GM12873 (cell line): ENCODE data around the gene ZNF592.

Source experiments
- TF ChIP-seq, protein P1 (sequence below): IDR thresholded peaks from 2 replicates; pipeline ENCODE4 v1.5.1; 2012; ENCODE audit warnings: low read depth, mild to moderate bottlenecking, moderate library complexity, low read length, control low read depth; ENCODE audit not compliant: insufficient read depth; ENCODE audit errors: missing control alignments

Gene ZNF592

DNA sequence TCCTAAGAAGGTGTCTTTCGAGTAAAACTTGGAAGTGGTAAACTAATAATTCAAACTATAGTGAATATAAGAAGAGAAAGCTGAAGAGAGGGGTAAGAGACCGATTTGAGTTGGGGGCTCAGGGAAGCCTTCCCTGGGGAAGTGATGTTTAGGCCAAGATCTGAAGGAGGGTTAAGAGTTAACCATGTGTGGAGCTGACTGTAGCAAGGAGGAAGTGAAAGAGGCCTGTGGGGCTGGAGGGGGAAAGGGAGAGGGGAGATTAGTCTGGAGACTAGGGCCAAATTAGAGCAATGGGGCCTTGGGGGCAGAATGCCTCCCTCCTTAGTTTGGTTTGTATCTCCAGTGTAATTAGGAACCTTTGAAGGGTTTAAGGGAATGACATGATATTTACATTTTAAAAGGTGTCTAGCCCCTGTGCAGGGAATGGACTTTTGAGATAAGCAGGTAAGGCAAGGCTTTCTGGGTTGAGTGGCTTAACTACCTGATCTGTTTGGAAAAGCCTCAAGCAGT is 2.2 kb downstream of the ZNF592 start:
- TF ChIP-seq, protein P1, sequence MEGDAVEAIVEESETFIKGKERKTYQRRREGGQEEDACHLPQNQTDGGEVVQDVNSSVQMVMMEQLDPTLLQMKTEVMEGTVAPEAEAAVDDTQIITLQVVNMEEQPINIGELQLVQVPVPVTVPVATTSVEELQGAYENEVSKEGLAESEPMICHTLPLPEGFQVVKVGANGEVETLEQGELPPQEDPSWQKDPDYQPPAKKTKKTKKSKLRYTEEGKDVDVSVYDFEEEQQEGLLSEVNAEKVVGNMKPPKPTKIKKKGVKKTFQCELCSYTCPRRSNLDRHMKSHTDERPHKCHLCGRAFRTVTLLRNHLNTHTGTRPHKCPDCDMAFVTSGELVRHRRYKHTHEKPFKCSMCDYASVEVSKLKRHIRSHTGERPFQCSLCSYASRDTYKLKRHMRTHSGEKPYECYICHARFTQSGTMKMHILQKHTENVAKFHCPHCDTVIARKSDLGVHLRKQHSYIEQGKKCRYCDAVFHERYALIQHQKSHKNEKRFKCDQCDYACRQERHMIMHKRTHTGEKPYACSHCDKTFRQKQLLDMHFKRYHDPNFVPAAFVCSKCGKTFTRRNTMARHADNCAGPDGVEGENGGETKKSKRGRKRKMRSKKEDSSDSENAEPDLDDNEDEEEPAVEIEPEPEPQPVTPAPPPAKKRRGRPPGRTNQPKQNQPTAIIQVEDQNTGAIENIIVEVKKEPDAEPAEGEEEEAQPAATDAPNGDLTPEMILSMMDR = no peak

DNA sequence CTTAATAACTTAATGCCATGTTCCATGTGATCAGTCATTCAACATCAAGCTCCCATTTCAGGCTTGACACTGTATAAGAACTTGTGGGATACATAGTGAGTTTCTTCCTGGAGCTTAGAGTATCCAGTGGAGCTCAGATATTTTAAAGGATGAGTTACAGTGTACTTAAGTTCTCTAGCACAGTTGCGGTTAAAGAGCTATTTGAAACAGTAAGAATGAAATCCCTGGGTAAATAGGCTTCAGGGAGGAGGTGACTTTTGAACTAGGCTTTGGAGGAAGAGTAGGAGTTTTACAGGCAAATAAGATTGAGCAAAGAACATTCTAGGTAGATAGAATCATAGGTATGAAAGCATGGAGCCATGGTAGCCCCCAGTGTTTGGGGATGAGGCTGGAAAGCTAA is 3.8 kb downstream of the ZNF592 start:
- TF ChIP-seq, protein P1 = no peak

DNA sequence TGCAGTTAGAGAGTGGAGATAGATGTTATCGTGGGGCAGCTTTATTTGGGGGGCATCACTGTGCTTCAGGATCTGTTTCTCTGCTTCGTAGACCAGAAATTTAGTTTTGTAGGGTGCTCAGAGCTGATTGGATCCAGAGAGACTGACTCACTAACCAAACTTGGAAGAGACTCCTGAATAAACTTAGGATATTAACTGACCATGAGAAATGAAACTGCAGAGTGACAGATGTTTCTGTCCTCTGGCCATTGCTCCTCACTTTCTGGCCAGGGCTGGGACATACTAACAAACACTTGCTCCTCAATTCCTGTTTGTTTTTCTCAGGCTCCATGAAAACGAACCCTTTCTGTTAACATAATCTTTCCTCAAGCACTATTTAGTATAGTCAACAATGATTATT is 4.3 kb downstream of the ZNF592 start:
- TF ChIP-seq, protein P1 = no peak

DNA sequence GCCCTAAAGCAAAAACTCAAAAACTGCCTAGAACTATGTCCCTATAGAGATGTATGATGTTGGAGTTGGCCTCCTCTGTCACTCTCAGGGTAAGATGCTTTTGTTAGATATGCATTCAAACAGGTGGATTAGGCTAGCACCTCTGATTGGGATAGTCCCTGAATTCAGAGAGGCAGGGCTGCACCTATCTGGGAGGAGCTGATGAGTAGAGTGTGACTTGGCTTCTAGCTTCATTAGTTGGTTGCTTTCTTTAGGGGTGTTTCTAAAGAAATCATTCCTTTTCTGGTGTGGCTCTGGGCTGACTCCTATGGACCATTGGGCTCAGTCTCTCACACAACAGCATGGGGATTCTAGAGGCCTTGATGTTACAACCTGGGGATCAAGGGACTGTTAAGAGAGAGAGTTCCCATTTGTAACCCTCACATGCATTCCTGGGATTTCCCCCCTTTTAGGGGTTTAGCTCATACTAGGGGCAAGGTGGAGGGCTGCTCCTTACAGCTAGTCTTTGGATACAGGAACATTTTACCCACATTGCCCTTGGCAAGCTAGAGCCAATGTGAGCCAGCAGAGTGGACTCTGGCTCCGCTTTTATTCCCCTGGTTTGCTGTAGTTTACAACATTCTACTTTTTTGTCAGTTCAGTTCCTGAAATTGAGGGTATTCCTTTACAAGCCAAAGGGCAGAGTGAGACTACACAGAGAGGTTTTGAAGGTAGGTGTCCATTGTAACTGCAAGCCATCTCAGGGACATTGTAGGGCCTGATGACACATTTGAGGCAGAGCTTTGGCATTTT is 7.5 kb downstream of the ZNF592 start:
- TF ChIP-seq, protein P1 = no peak

DNA sequence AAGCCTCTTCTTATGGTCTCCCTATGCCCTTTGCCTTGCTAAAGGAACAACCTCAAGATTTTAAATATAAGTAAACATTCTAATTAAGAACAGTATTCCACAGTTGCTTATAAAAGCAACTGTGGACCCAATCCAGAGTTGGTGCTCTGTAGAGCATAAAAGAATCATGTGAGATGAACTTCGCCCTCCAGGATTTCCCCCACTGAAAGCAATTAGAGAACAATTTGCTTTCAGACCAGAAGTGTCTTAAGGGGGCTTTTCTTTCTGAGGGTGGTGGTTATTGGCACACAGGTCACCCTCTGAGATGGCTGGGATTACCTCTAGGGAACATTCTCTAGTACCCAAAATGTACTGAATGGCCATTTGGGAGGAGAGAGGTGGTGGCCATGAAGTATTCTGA is 10.6 kb downstream of the ZNF592 start:
- TF ChIP-seq, protein P1 = no peak

DNA sequence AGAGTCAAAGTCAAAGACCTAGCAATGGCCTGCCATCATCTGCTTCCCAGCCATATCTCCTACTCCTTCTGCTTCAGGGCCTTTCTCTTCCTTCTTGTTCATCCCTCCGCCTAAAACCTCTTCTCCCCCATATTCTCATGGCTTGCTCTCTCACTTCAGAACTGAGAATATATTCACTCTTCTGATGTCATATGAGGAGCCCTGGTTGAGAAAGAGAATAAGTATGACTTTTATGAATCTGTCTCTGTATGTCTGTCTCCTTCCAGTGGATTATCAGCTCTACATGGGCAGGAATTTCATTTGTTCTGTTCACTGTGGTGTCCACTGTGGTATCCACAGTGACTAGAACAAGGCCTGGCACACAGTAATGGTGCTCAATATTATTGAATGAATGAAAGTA is 11.8 kb downstream of the ZNF592 start:
- TF ChIP-seq, protein P1 = no peak

DNA sequence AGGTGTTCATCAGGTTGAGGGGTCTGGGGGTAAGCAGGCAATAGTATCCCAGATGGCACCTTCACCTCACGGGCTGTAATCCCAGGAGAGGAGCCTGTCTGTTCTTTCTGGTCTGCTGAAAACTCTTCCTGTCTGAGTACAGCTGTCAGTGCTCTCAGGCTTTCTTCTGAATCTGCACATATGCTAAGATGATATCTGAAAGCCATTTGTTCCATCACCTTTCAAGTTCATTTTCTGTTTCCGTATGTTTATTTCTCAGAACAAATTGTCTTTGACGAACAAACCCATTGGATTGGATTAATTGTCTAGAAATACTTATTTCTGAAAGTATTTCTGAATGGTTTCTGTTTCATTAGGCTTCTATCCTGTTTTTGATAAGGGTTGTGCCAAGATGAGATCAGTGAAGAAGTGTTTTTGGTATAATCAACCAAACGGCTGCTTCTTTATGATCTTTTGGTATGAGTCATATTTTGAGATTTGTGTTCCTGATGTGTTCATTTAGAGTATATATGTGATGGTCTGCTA is 13.3 kb downstream of the ZNF592 start:
- TF ChIP-seq, protein P1 = no peak
